GM23338 (cell line): ENCODE results near the gene CSPG4. TPM values are rescaled to one million over a fixed set of nuclear protein-coding genes. Genes with fewer than 3 reads are reported as not detected.

Experiments
- ATAC-seq: fragments of 200-7000 bp; cut with Tn5 transposase; 3 replicates; pipeline ENCODE4 v1.9.1; 2020
- DNase-seq: peaks from one replicate; pipeline ENCODE4 v3.0.0-alpha.2; 2015; ENCODE audit warnings: low spot score
- H2AFZ ChIP-seq: fragments of 200-600 bp; sonication (generic); 2 replicates; pipeline ENCODE4 v1.8.0; 2016; ENCODE audit warnings: antibody characterized with exemption, mild to moderate bottlenecking, moderate library complexity
- H3F3A ChIP-seq: fragments of 200-600 bp; sonication (generic); replicated peaks from 2 replicates; pipeline ENCODE4 v1.8.0; 2017; ENCODE audit warnings: antibody characterized with exemption, mixed run types, low read depth
- H3K27ac ChIP-seq: fragments of 200-600 bp; sonication (generic); 2 replicates; pipeline ENCODE4 v1.6.1; 2016; ENCODE audit warnings: low read depth
- H3K27me3 ChIP-seq: fragments of 200-600 bp; sonication (generic); 2 replicates; pipeline ENCODE4 v1.8.0; 2016; ENCODE audit warnings: mild to moderate bottlenecking, mixed run types, moderate library complexity; ENCODE audit not compliant: insufficient read depth
- H3K36me3 ChIP-seq: fragments of 200-600 bp; sonication (generic); 2 replicates; pipeline ENCODE4 v1.8.0; 2016; ENCODE audit warnings: mild to moderate bottlenecking; ENCODE audit not compliant: insufficient read depth
- H3K4me1 ChIP-seq: fragments of 200-600 bp; sonication (generic); 2 replicates; pipeline ENCODE4 v1.8.0; 2016; ENCODE audit warnings: mild to moderate bottlenecking, moderate library complexity; ENCODE audit not compliant: insufficient read depth
- H3K4me2 ChIP-seq: fragments of 200-600 bp; sonication (generic); 2 replicates; pipeline ENCODE4 v1.7.1; 2017; ENCODE audit warnings: mixed run types
- H3K4me3 ChIP-seq: fragments of 200-600 bp; sonication (generic); 2 replicates; pipeline ENCODE4 v1.6.1; 2016; ENCODE audit warnings: mixed run types
- H3K79me2 ChIP-seq: fragments of 200-600 bp; sonication (generic); replicated peaks from 2 replicates; pipeline ENCODE4 v1.8.0; 2017; ENCODE audit warnings: mild to moderate bottlenecking; ENCODE audit not compliant: insufficient read depth
- H3K9me2 ChIP-seq: fragments of 200-600 bp; sonication (generic); 2 replicates; pipeline ENCODE4 v1.8.0; 2017; ENCODE audit not compliant: insufficient read depth
- H4K20me1 ChIP-seq: fragments of 200-600 bp; sonication (generic); replicated peaks from 2 replicates; pipeline ENCODE4 v1.8.0; 2017; ENCODE audit warnings: mild to moderate bottlenecking; ENCODE audit not compliant: insufficient read depth
- H3K27ac Mint-ChIP-seq: 2 replicates; pipeline ENCODE4 v1.8.0; 2020; ENCODE audit warnings: inconsistent platforms, mild to moderate bottlenecking, moderate library complexity, mixed read lengths
- H3K27me3 Mint-ChIP-seq: 3 replicates; pipeline ENCODE4 v1.8.0; 2022; ENCODE audit warnings: low read depth, mild to moderate bottlenecking, moderate library complexity, mixed read lengths, inconsistent platforms; ENCODE audit not compliant: insufficient read depth, poor library complexity
- H3K36me3 Mint-ChIP-seq: 3 replicates; pipeline ENCODE4 v1.8.0; 2021; ENCODE audit warnings: low read depth, mild to moderate bottlenecking, inconsistent platforms, moderate library complexity, mixed read lengths
- H3K4me1 Mint-ChIP-seq: 3 replicates; pipeline ENCODE4 v1.8.0; 2020; ENCODE audit warnings: mild to moderate bottlenecking, inconsistent platforms, mixed read lengths
- H3K4me3 Mint-ChIP-seq: 3 replicates; pipeline ENCODE4 v1.8.0; 2021; ENCODE audit warnings: moderate library complexity, mild to moderate bottlenecking, inconsistent platforms, mixed read lengths
- H3K9me3 Mint-ChIP-seq: 3 replicates; pipeline ENCODE4 v1.8.0; 2020; ENCODE audit warnings: moderate library complexity, mild to moderate bottlenecking, inconsistent platforms, mixed read lengths
- CREB1 ChIP-seq: fragments of 250-450 bp; sonication (Bioruptor Pico); IDR thresholded peaks from 2 replicates; pipeline ENCODE4 v1.5.0; 2020; ENCODE audit warnings: low read depth, mild to moderate bottlenecking, moderate library complexity
- ETS1 ChIP-seq: IDR thresholded peaks from 2 replicates; pipeline ENCODE4 v1.6.1; 2016; ENCODE audit warnings: antibody characterized with exemption
- EZH2 ChIP-seq: fragments of 200-600 bp; sonication (generic); IDR thresholded peaks from one replicate; pipeline ENCODE4 v1.8.0; 2017; ENCODE audit warnings: antibody characterized with exemption, mild to moderate bottlenecking, low read depth; ENCODE audit not compliant: unreplicated experiment
- EZH2phosphoT487 ChIP-seq: fragments of 200-600 bp; sonication (generic); IDR thresholded peaks from one replicate; pipeline ENCODE4 v1.8.1; 2018; ENCODE audit warnings: antibody characterized with exemption; ENCODE audit not compliant: unreplicated experiment
- JUNB ChIP-seq: IDR thresholded peaks from one replicate; pipeline ENCODE4 v1.6.1; 2016; ENCODE audit warnings: antibody characterized with exemption; ENCODE audit not compliant: unreplicated experiment
- NANOG ChIP-seq: IDR thresholded peaks from 2 replicates; pipeline ENCODE4 v1.6.1; 2016; ENCODE audit warnings: antibody characterized with exemption, borderline replicate concordance
- POLR2AphosphoS5 ChIP-seq: IDR thresholded peaks from 2 replicates; pipeline ENCODE4 v1.6.1; 2016; ENCODE audit warnings: antibody characterized with exemption, low read depth
- REST ChIP-seq: IDR thresholded peaks from one replicate; pipeline ENCODE4 v1.6.1; 2018; ENCODE audit warnings: antibody characterized with exemption; ENCODE audit not compliant: unreplicated experiment
- STAT1 ChIP-seq: IDR thresholded peaks from one replicate; pipeline ENCODE4 v1.6.1; 2016; ENCODE audit warnings: antibody characterized with exemption; ENCODE audit not compliant: unreplicated experiment
- ZNF114 ChIP-seq: fragments of 250-450 bp; sonication (Bioruptor Pico); IDR thresholded peaks from 2 replicates; pipeline ENCODE4 v1.5.0; 2020; ENCODE audit warnings: mild to moderate bottlenecking, moderate library complexity
- ZNF331 ChIP-seq: fragments of 250-450 bp; sonication (Bioruptor Pico); IDR thresholded peaks from 2 replicates; pipeline ENCODE4 v1.5.0; 2020; ENCODE audit warnings: low read depth, mild to moderate bottlenecking, moderate library complexity
- ZNF462 ChIP-seq: fragments of 250-450 bp; sonication (Bioruptor Pico); IDR thresholded peaks from 2 replicates; pipeline ENCODE4 v1.5.0; 2020; ENCODE audit warnings: mild to moderate bottlenecking, moderate library complexity
- polyA plus RNA-seq: library from polyadenylated mRNA; unstranded; fragments of >200 nt; fragmentation: Nextera tagmentation; extraction: Ambion mirVana; gene quantifications from 2 replicates; pipeline ENCODE4 v1.2.1, GENCODE V29; 2016
- total RNA-seq: library from RNA; depleted of rRNA; stranded (reverse); fragments of >200 nt; shearing (Covaris generic); gene quantifications from 2 replicates; pipeline ENCODE4 v1.2.3, GENCODE V29; 2014
- TF ChIP-seq, protein P1 (sequence below), 2 experiments: fragments of 200-600 bp in 1 of 2; sonication (generic) in 1 of 2; conservative IDR thresholded peaks; 2 replicates each; pipeline versions ENCODE4 v1.5.1 to v1.6.1; 2016 to 2017; ENCODE audit warnings: antibody characterized with exemption in 2 of 2, low read depth in 2 of 2, mild to moderate bottlenecking in 2 of 2, moderate library complexity in 1 of 2

Gene CSPG4
- total and polyA plus RNA-seq, 2 experiments from 2014 or later = 0.27 to 4.0 TPM

- Mint-ChIP-seq H3K9me3 (no peaks in the 10 kb centered on the region), H3K36me3 (no peaks in the 10 kb centered on the region; the same call in 2 of the 3 replicates), H3K4me3 (no peak overlapping the region), H3K4me1 (peaks cover 16% of the 10 kb centered on the region; the same call in 2 of the 3 replicates), H3K27me3 (peaks cover 4% of the 10 kb centered on the region), H3K27ac (no peak overlapping the region)
- ATAC-seq = no peak
- Histone ChIP-seq H2AFZ (no peak overlapping the region), H3K79me2 (peaks cover 11% of the 10 kb centered on the region), H3K36me3 (no peaks in the 10 kb centered on the region), H3K4me1 (peaks cover 5% of the 10 kb centered on the region; the same call in 1 of the 2 replicates), H4K20me1 (peaks cover 3% of the 10 kb centered on the region; the same call in 1 of the 2 replicates), H3F3A (peaks cover 14% of the 10 kb centered on the region), H3K4me3 (no peak overlapping the region), H3K9me2 (no peaks in the 10 kb centered on the region), H3K27ac (no peak overlapping the region), H3K27me3 (no peaks in the 10 kb centered on the region), H3K4me2 (no peak overlapping the region)
- TF ChIP-seq REST = no peak
- TF ChIP-seq, protein P1, sequence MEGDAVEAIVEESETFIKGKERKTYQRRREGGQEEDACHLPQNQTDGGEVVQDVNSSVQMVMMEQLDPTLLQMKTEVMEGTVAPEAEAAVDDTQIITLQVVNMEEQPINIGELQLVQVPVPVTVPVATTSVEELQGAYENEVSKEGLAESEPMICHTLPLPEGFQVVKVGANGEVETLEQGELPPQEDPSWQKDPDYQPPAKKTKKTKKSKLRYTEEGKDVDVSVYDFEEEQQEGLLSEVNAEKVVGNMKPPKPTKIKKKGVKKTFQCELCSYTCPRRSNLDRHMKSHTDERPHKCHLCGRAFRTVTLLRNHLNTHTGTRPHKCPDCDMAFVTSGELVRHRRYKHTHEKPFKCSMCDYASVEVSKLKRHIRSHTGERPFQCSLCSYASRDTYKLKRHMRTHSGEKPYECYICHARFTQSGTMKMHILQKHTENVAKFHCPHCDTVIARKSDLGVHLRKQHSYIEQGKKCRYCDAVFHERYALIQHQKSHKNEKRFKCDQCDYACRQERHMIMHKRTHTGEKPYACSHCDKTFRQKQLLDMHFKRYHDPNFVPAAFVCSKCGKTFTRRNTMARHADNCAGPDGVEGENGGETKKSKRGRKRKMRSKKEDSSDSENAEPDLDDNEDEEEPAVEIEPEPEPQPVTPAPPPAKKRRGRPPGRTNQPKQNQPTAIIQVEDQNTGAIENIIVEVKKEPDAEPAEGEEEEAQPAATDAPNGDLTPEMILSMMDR (conservative IDR thresholded peaks at IDR 0.05; ENCODE audit: low read depth in 2 of 2) = no peak
- no peak for TF ChIP-seq CREB1 (CRISPR knock-in tag)
- TF ChIP-seq EZH2phosphoT487 = no peak
- TF ChIP-seq ZNF462 = no peak
- TF ChIP-seq EZH2 = no peak
- no peak for TF ChIP-seq ZNF331
- TF ChIP-seq POLR2AphosphoS5 = no peak
- no peak for TF ChIP-seq ZNF114 (CRISPR knock-in tag)
- no peak for TF ChIP-seq JUNB
- no peak for TF ChIP-seq NANOG
- no peak for TF ChIP-seq STAT1
- no peak for TF ChIP-seq ETS1
- no peak for DNase-seq
These were observed 80.7 kb downstream of the CSPG4 start for GRCh38 chr15:75631935-75632334.
